Right cardiac atrium (tissue), 5 donors: Measurements from ENCODE around the gene ZC3H4. TPM values are rescaled to one million over a fixed set of nuclear protein-coding genes. Genes with fewer than 3 reads are reported as not detected.
"Not testable (repeated sequence)": the region's sequence is repeated elsewhere in the genome, so short reads cannot be mapped to it uniquely, and the experiment has no call there.

Experiments used
- ATAC-seq, 2 donors: fragments of 200-7000 bp; cut with Tn5 transposase; one replicate each; pipeline versions ENCODE4 v1.8.0 to v1.9.1; 2020; ENCODE audit warnings: moderate library complexity in 2 of 2, mild to moderate bottlenecking in 1 of 2
- DNase-seq, 3 donors: peaks; one replicate each; pipeline ENCODE4 v3.0.0-alpha.2; 2020
- H3K27ac ChIP-seq: one replicate; pipeline ENCODE4 v1.5.1; 2013; ENCODE audit warnings: mild to moderate bottlenecking, low read length, control low read depth, moderate library complexity
- H3K27me3 ChIP-seq: one replicate; pipeline ENCODE4 v1.6.1; 2013; ENCODE audit not compliant: control insufficient read depth, insufficient read depth
- H3K4me1 ChIP-seq: one replicate; pipeline ENCODE4 v1.6.1; 2013; ENCODE audit warnings: low read length; ENCODE audit not compliant: control insufficient read depth, insufficient read depth
- H3K4me3 ChIP-seq: one replicate; pipeline ENCODE4 v1.5.1; 2013; ENCODE audit warnings: low read length, control low read depth
- H3K9me3 ChIP-seq: one replicate; pipeline ENCODE4 v1.6.1; 2013; ENCODE audit warnings: low read length; ENCODE audit not compliant: control insufficient read depth
- WGBS: extraction: QIAGEN DNeasy Blood & Tissue Kit; methylation state at CpG from one replicate; pipeline ENCODE4 v1.1.7; 2013; 5-methylcytosine and 5-hydroxymethylcytosine counted together
- intact Hi-C, 4 donors: fragments of 100-400 bp; cut with DNase I; formaldehyde crosslinking; loops; one replicate each; pipeline versions ENCODE4 v1.11.0 to v1.14.0; 2022 to 2023
- polyA plus RNA-seq: library from polyadenylated mRNA; stranded (reverse); fragments of 200-250 nt; gene quantifications from one replicate; pipeline ENCODE4 v1.2.3, GENCODE V29; 2013
- total RNA-seq, 4 donors: library from RNA; stranded (reverse); fragmentation: NEBNext Ultra II Directional; extraction: Animal tissue kit (Norgen Biotek cat#: 25700); gene quantifications; one replicate each; pipeline ENCODE4 v1.2.1, GENCODE V29; 2021
- donor health status: healthy with polysubstance abuse.
- donor health status: DM: no; HTN: yes; CAD: no.
- donor health status: DM: no; HTN: no; CAD: no.
- donor health status: DM: no; HTN: yes; CAD: no; lungs with severe emphysema.
- donor health status: DM: yes; HTN: yes; CAD: no.

Gene ZC3H4
- total and polyA plus RNA-seq, 5 donors: 12.4 to 27.7 (median 26.4) TPM

GRCh38 chr19:47106821-47107201, 6.8 kb downstream of the ZC3H4 start:
- H3K4me1 ChIP-seq: peaks cover 11% of the 10 kb centered on the region
- H3K9me3 ChIP-seq: no peaks in the 10 kb centered on the region
- intact Hi-C loops: no loop called here
- no peaks in the 10 kb centered on the region for H3K27me3 ChIP-seq
- 41% methylated on average over 2 of the region's 2 CpGs for WGBS
- peak overlapping the region; percentile 4 for H3K27ac ChIP-seq
- no peak for DNase-seq
- no peak overlapping the region for H3K4me3 ChIP-seq
- ATAC-seq: peak in 1 of 2 donors; percentile 39

- H3K4me3 ChIP-seq: no peak overlapping the region
- no peaks in the 10 kb centered on the region for H3K27me3 ChIP-seq
- H3K9me3 ChIP-seq: no peaks in the 10 kb centered on the region
- no peak for DNase-seq
- peak overlapping the region; percentile 47 for H3K27ac ChIP-seq
- peaks cover 11% of the 10 kb centered on the region for H3K4me1 ChIP-seq
- 62% methylated on average over 2 of the region's 2 CpGs for WGBS
- no peak for ATAC-seq
- intact Hi-C loops: no loop called here
Measured at GRCh38 chr19:47105874-47106273, 7.7 kb downstream of the ZC3H4 start.

- H3K27me3 ChIP-seq: no peaks in the 10 kb centered on the region
- DNase-seq: peak in 1 of 3 donors; percentile 14
- intact Hi-C loops: no loop called here
- no peak for ATAC-seq
- no peaks in the 10 kb centered on the region for H3K9me3 ChIP-seq
- no peak overlapping the region for H3K4me3 ChIP-seq
- WGBS: 82% methylated on average over 9 of the region's 9 CpGs
- H3K4me1 ChIP-seq: peaks cover 11% of the 10 kb centered on the region
- H3K27ac ChIP-seq: no peak overlapping the region
Measured at GRCh38 chr19:47104680-47105079, 8.9 kb downstream of the ZC3H4 start.

- intact Hi-C loops: no loop called here
- no peak for DNase-seq
- H3K4me3 ChIP-seq: no peak overlapping the region
- H3K9me3 ChIP-seq: no peaks in the 10 kb centered on the region
- no peak overlapping the region for H3K27ac ChIP-seq
- no peak for ATAC-seq
- no peaks in the 10 kb centered on the region for H3K27me3 ChIP-seq
- H3K4me1 ChIP-seq: peaks cover 19% of the 10 kb centered on the region
- WGBS: 63% methylated on average over 9 of the region's 9 CpGs
Measured at GRCh38 chr19:47102346-47103060, 11.1 kb downstream of the ZC3H4 start.

- H3K27ac ChIP-seq, DNase-seq, ATAC-seq, H3K9me3 ChIP-seq, H3K27me3 ChIP-seq, intact Hi-C loops, H3K4me3 ChIP-seq: not testable (repeated sequence)
- WGBS: 96% methylated on average over 4 of the region's 4 CpGs
- peaks cover 22% of the 10 kb centered on the region for H3K4me1 ChIP-seq
Measured at GRCh38 chr19:47101116-47101515, 12.5 kb downstream of the ZC3H4 start.

GRCh38 chr19:47100290-47100689, 13.3 kb downstream of the ZC3H4 start:
- ATAC-seq: no peak
- intact Hi-C loops: no loop called here
- DNase-seq: no peak
- 97% methylated on average over 5 of the region's 5 CpGs for WGBS
- Histone ChIP-seq H3K27ac (no peak overlapping the region), H3K27me3 (no peaks in the 10 kb centered on the region), H3K4me3 (no peak overlapping the region), H3K4me1 (peaks cover 27% of the 10 kb centered on the region), H3K9me3 (no peaks in the 10 kb centered on the region)

GRCh38 chr19:47099576-47100050, 14.0 kb downstream of the ZC3H4 start:
- ATAC-seq (no peak), DNase-seq (no peak)
- Histone ChIP-seq H3K4me1 (peaks cover 29% of the 10 kb centered on the region), H3K27ac (no peak overlapping the region), H3K9me3 (no peaks in the 10 kb centered on the region), H3K27me3 (no peaks in the 10 kb centered on the region), H3K4me3 (no peak overlapping the region)
- intact Hi-C loops: no loop called here
- WGBS: 85% methylated on average over 6 of the region's 6 CpGs

- Histone ChIP-seq H3K27ac (no peak overlapping the region), H3K9me3 (no peaks in the 10 kb centered on the region), H3K27me3 (no peaks in the 10 kb centered on the region), H3K4me1 (peaks cover 31% of the 10 kb centered on the region), H3K4me3 (no peak overlapping the region)
- intact Hi-C loops: no loop called here
- no peak for DNase-seq
- no peak for ATAC-seq
- 88% methylated on average over 6 of the region's 6 CpGs for WGBS
Measured at GRCh38 chr19:47098608-47099007, 15.0 kb downstream of the ZC3H4 start.

GRCh38 chr19:47097396-47098201, 16.0 kb downstream of the ZC3H4 start:
- Histone ChIP-seq H3K27me3 (no peaks in the 10 kb centered on the region), H3K9me3 (no peaks in the 10 kb centered on the region), H3K4me3 (no peak overlapping the region), H3K27ac (peak overlapping the region; percentile 68), H3K4me1 (peaks cover 28% of the 10 kb centered on the region)
- ATAC-seq: peak; percentile 69 to 82
- peak; percentile 78 to 87 (median 87) for DNase-seq
- 48% methylated on average over 31 of the region's 31 CpGs for WGBS
- intact Hi-C loops: no loop called here

- WGBS: 76% methylated on average over 9 of the region's 9 CpGs
- Histone ChIP-seq H3K4me1 (peaks cover 25% of the 10 kb centered on the region), H3K27ac (peak overlapping the region; percentile 66), H3K27me3 (no peaks in the 10 kb centered on the region), H3K9me3 (no peaks in the 10 kb centered on the region), H3K4me3 (no peak overlapping the region)
- DNase-seq (peak in 1 of 3 donors; percentile 73), ATAC-seq (peak; percentile 21 to 48)
- intact Hi-C loops: no loop called here
Measured at GRCh38 chr19:47096721-47097120, 16.9 kb downstream of the ZC3H4 start.

GRCh38 chr19:47096100-47096704, 17.4 kb downstream of the ZC3H4 start:
- Histone ChIP-seq H3K4me1 (peaks cover 25% of the 10 kb centered on the region), H3K27ac (peak overlapping the region; percentile 66), H3K9me3 (no peaks in the 10 kb centered on the region), H3K4me3 (no peak overlapping the region), H3K27me3 (no peaks in the 10 kb centered on the region)
- WGBS: 77% methylated on average over 12 of the region's 12 CpGs
- intact Hi-C loops: no loop called here
- peak; percentile 73 to 88 (median 88) for DNase-seq
- ATAC-seq: peak; percentile 69 to 71
